SK-N-SH (cell line): ENCODE results near the gene NR1D2. TPM values are rescaled to one million over a fixed set of nuclear protein-coding genes. Genes with fewer than 3 reads are reported as not detected.

Experiments
- CTCF ChIA-PET: fragments of 300-600, 350-600 bp; formaldehyde crosslinking; extraction: SDS; loops from one replicate; lab custom pipeline; 2021; lab: Yijun Ruan, JAX
- POLR2A ChIA-PET: fragments of 350-600 bp; sonication (Branson Sonifier 250); formaldehyde crosslinking; extraction: SDS; loops from one replicate; lab custom pipeline; 2020; ENCODE audit warnings: antibody characterized with exemption, inconsistent platforms; lab: Yijun Ruan, JAX
- DNase-seq: peaks from one replicate; pipeline ENCODE4 v3.0.0; 2012
- H2AFZ ChIP-seq: fragments of 200-600 bp; sonication (generic); 2 replicates; pipeline ENCODE4 v1.8.1; 2016; ENCODE audit warnings: antibody characterized with exemption, mild to moderate bottlenecking, low read depth
- H3F3A ChIP-seq: fragments of 200-600 bp; sonication (generic); replicated peaks from 2 replicates; pipeline ENCODE3; 2016; ENCODE audit warnings: antibody characterized with exemption, mild to moderate bottlenecking; ENCODE audit not compliant: insufficient read depth
- H3K27ac ChIP-seq, 2 experiments: fragments of 200-500 bp in 1 of 2; fragments of 200-600 bp in 1 of 2; sonication (Bioruptor generic) in 1 of 2; sonication (generic), shearing (Covaris generic) in 1 of 2; 2 replicates each; pipeline versions ENCODE4 v1.5.1 to v1.6.1; 2014 to 2016; ENCODE audit warnings: low read depth in 2 of 2, inconsistent platforms in 1 of 2, low read length in 1 of 2, mild to moderate bottlenecking in 1 of 2, mixed read lengths in 1 of 2
- H3K27me3 ChIP-seq: fragments of 200-600 bp; sonication (generic), shearing (Covaris generic); 2 replicates; pipeline ENCODE4 v1.6.1; 2016; ENCODE audit warnings: mixed run types; ENCODE audit not compliant: insufficient read depth
- H3K36me3 ChIP-seq, 2 experiments: fragments of 200-500 bp in 1 of 2; fragments of 200-600 bp in 1 of 2; sonication (Bioruptor generic) in 1 of 2; sonication (generic) in 1 of 2; replicated peaks in 1 of 2; 2 replicates each; pipeline versions ENCODE3 to v1.5.1; 2014 to 2016; ENCODE audit warnings: low read length in 1 of 2, mild to moderate bottlenecking in 1 of 2; ENCODE audit not compliant: insufficient read depth in 2 of 2, control insufficient read depth in 1 of 2
- H3K4me1 ChIP-seq, 2 experiments: fragments of 200-500 bp in 1 of 2; fragments of 200-600 bp in 1 of 2; sonication (Bioruptor generic) in 1 of 2; sonication (generic), shearing (Covaris generic) in 1 of 2; 2 replicates each; pipeline versions ENCODE4 v1.5.1 to v1.6.1; 2014 to 2016; ENCODE audit warnings: low read depth in 1 of 2, low read length in 1 of 2, mixed run types in 1 of 2; ENCODE audit not compliant: insufficient read depth in 2 of 2, control insufficient read depth in 1 of 2
- H3K4me2 ChIP-seq: fragments of 200-600 bp; sonication (generic), shearing (Covaris generic); 2 replicates; pipeline ENCODE4 v1.6.1; 2017; ENCODE audit warnings: mixed run types
- H3K4me3 ChIP-seq, 2 experiments: fragments of 200-500 bp in 1 of 2; fragments of 200-600 bp in 1 of 2; sonication (Bioruptor generic) in 1 of 2; sonication (generic), shearing (Covaris generic) in 1 of 2; 2 replicates each; pipeline versions ENCODE4 v1.5.1 to v1.8.1; 2014 to 2016; ENCODE audit warnings: low read depth in 2 of 2, inconsistent platforms in 1 of 2, low read length in 1 of 2, mild to moderate bottlenecking in 1 of 2, mixed read lengths in 1 of 2, moderate library complexity in 1 of 2
- H3K79me2 ChIP-seq: fragments of 200-600 bp; sonication (generic); 2 replicates; pipeline ENCODE4 v1.8.1; 2017; ENCODE audit warnings: mild to moderate bottlenecking; ENCODE audit not compliant: insufficient read depth
- H3K9ac ChIP-seq: fragments of 200-600 bp; sonication (generic); 2 replicates; pipeline ENCODE4 v1.6.1; 2017; ENCODE audit warnings: mixed run types
- H3K9me2 ChIP-seq: fragments of 200-600 bp; sonication (generic); 2 replicates; pipeline ENCODE4 v1.6.1; 2017; ENCODE audit warnings: mixed run types
- H3K9me3 ChIP-seq: fragments of 200-600 bp; sonication (generic); 2 replicates; pipeline ENCODE4 v1.6.1; 2017; ENCODE audit warnings: mixed run types, mild to moderate bottlenecking, moderate library complexity
- H4K20me1 ChIP-seq: fragments of 200-600 bp; sonication (generic); 2 replicates; pipeline ENCODE4 v1.6.1; 2017; ENCODE audit warnings: mild to moderate bottlenecking, mixed run types; ENCODE audit not compliant: insufficient read depth
- CHD2 ChIP-seq: fragments of 150-350 bp; IDR thresholded peaks from 2 replicates; pipeline ENCODE4 v1.6.1; 2018; ENCODE audit warnings: low read length; ENCODE audit not compliant: partially characterized antibody
- ELF1 ChIP-seq: IDR thresholded peaks from 2 replicates; pipeline ENCODE4 v1.4.0; 2012
- EZH2phosphoT487 ChIP-seq: fragments of 200-600 bp; sonication (generic); IDR thresholded peaks from 2 replicates; pipeline ENCODE4 v1.6.1; 2017; ENCODE audit warnings: low read depth, mixed run types, mild to moderate bottlenecking, antibody characterized with exemption, moderate library complexity, borderline replicate concordance
- FOXJ3 ChIP-seq: sonication (generic); formaldehyde crosslinking; IDR thresholded peaks from 2 replicates; pipeline ENCODE4 v1.5.1; 2020; ENCODE audit warnings: mild to moderate bottlenecking, missing genetic modification reagents
- FOXM1 ChIP-seq: IDR thresholded peaks from 2 replicates; pipeline ENCODE4 v1.4.0; 2012; ENCODE audit warnings: low read depth, mild to moderate bottlenecking
- GABPA ChIP-seq: IDR thresholded peaks from 2 replicates; pipeline ENCODE4 v1.4.0; 2012; ENCODE audit warnings: low read depth, mild to moderate bottlenecking
- GATA2 ChIP-seq: sonication (generic); formaldehyde crosslinking; IDR thresholded peaks from 2 replicates; pipeline ENCODE4 v1.5.0; 2020; ENCODE audit warnings: mild to moderate bottlenecking, missing genetic modification reagents
- MEF2A ChIP-seq: IDR thresholded peaks from 2 replicates; pipeline ENCODE4 v1.4.0; 2012; ENCODE audit warnings: low read depth, borderline replicate concordance
- NRF1 ChIP-seq: IDR thresholded peaks from 2 replicates; pipeline ENCODE4 v1.6.1; 2012; ENCODE audit warnings: low read depth, mild to moderate bottlenecking, low read length
- PBX3 ChIP-seq: IDR thresholded peaks from 2 replicates; pipeline ENCODE4; 2012
- POLR2AphosphoS5 ChIP-seq: IDR thresholded peaks from 2 replicates; pipeline ENCODE4 v1.6.1; 2012; ENCODE audit warnings: low read depth, low read length
- RAD21 ChIP-seq: IDR thresholded peaks from 2 replicates; pipeline ENCODE4 v1.6.1; 2012; ENCODE audit warnings: mild to moderate bottlenecking, low read length
- RCOR1 ChIP-seq: fragments of 150-350 bp; IDR thresholded peaks from 2 replicates; pipeline ENCODE4 v1.6.1; 2017; ENCODE audit warnings: antibody characterized with exemption, low read length
- RFX5 ChIP-seq: IDR thresholded peaks from 2 replicates; pipeline ENCODE4 v1.6.1; 2012; ENCODE audit warnings: mild to moderate bottlenecking, improper control_type of control experiment, low read length
- RXRA ChIP-seq: IDR thresholded peaks from 2 replicates; pipeline ENCODE4 v1.4.0; 2012; ENCODE audit warnings: low read depth, mild to moderate bottlenecking, borderline replicate concordance
- TCF12 ChIP-seq: IDR thresholded peaks from 2 replicates; pipeline ENCODE4 v1.4.0; 2012
- USF2 ChIP-seq: fragments of 150-350 bp; IDR thresholded peaks from 2 replicates; pipeline ENCODE4 v1.6.1; 2017; ENCODE audit warnings: antibody characterized with exemption, low read length, low read depth, borderline replicate concordance
- WGBS: methylation state at CpG from one replicate; pipeline ENCODE4 v1.1.6; 2017; ENCODE audit warnings: low lambda C conversion rate; 5-methylcytosine and 5-hydroxymethylcytosine counted together
- polyA plus RNA-seq, 3 experiments: library from polyadenylated mRNA; depleted of rRNA; stranded (reverse); fragments of >200 nt; gene quantifications; 2 replicates each; pipeline ENCODE4 v1.2.3, GENCODE V29; 2012
- TF ChIP-seq, protein P1 (sequence below): fragments of 150-350 bp; IDR thresholded peaks from 2 replicates; pipeline ENCODE4 v1.6.1; 2016; ENCODE audit warnings: mild to moderate bottlenecking, low read depth, low read length
- TF ChIP-seq, protein P2 (sequence below): fragments of 200-600 bp; sonication (generic); IDR thresholded peaks from 2 replicates; pipeline ENCODE4 v1.6.1; 2017; ENCODE audit warnings: antibody characterized with exemption, mild to moderate bottlenecking, moderate library complexity
- TF ChIP-seq, protein P3 (sequence below): IDR thresholded peaks from 2 replicates; pipeline ENCODE4 v1.4.0; 2012; ENCODE audit warnings: low read depth, borderline replicate concordance

Gene NR1D2
- polyA plus RNA-seq, 1 of the 3 experiments (the other 2 are of a cell fraction): 12.0 TPM

DNA sequence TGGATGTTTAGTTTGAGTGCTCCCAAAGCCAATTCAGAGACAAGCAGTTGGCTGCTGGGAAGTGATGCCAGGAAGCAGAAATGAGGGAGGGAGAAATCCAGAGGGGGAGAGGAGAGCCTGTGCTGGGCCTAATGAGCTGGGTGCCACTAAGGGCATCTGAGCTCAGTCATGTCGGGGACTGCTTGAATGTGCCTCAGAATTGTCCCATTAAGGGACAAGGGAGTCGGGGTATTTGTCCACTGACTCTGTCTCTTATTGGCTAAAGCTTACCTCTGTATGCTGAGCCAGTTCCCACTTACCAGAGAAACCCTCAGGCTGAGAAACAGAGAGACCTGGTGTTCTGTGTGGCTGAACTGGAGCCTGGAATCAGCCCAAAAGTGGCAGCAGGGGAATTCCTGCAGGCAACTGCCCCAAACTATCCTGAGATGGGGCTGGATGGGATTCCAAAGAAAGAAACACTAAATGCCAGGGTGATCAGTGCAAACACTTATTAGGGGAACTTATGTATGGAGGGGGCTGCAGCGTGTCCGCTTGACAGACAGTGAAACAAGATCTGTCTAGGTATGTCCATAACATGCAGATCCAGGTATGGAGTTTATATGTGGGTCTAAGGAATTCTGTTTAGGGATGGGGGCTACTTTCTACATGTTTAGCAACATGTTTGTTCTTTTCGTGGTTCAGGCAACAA, 48.6 kb downstream of the NR1D2 start (continued):
- TF ChIP-seq RCOR1 (peak; percentile 16; the same call in 1 of the 2 replicates), GABPA (no peak), RXRA (no peak), FOXM1 (no peak), PBX3 (no peak), TCF12 (0 out of 2 replicates have a peak, but pooled peaks have one; percentile 9), NRF1 (no peak), FOXJ3 (CRISPR knock-in tag) (no peak; the same call in 1 of the 2 replicates), RFX5 (no peak)
- TF ChIP-seq, protein P1, sequence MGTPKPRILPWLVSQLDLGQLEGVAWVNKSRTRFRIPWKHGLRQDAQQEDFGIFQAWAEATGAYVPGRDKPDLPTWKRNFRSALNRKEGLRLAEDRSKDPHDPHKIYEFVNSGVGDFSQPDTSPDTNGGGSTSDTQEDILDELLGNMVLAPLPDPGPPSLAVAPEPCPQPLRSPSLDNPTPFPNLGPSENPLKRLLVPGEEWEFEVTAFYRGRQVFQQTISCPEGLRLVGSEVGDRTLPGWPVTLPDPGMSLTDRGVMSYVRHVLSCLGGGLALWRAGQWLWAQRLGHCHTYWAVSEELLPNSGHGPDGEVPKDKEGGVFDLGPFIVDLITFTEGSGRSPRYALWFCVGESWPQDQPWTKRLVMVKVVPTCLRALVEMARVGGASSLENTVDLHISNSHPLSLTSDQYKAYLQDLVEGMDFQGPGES: no peak

- no peak overlapping the region; a peak in 1 of 4 replicates for H3K4me3 ChIP-seq
- H3K9ac ChIP-seq: no peak overlapping the region
- DNase-seq: no peak
- ChIA-PET CTCF (interaction anchor here (0.9 to 2.9 kb wide), 5 partner anchors 67 to 690 kb away, joined by 3 to 9 read pairs (median 3); no protein-coding TSS in a partner anchor), POLR2A (interaction anchor here (6.4 kb wide), 1 partner anchor 77 kb away, joined by 49 read pairs; the partner anchor contains the start of genes NKIRAS1 and RPL15)
- H3K4me1 ChIP-seq: peaks cover 35 to 49% of the 10 kb centered on the region in 2 experiments
- H3K9me3 ChIP-seq: no peaks in the 10 kb centered on the region
- H3K4me2 ChIP-seq: no peak overlapping the region
- no peaks in the 10 kb centered on the region for H3K36me3 ChIP-seq
- peaks cover 9% of the 10 kb centered on the region for H3F3A ChIP-seq
- no peaks in the 10 kb centered on the region for H3K9me2 ChIP-seq
- H2AFZ ChIP-seq: no peak overlapping the region
- peak overlapping the region in 1 of 2 experiments; percentile 99; a peak in 2 of 4 replicates for H3K27ac ChIP-seq
- H3K27me3 ChIP-seq: no peaks in the 10 kb centered on the region
- 53% methylated on average over 4 of the region's 4 CpGs for WGBS
- no peaks in the 10 kb centered on the region for H4K20me1 ChIP-seq
- H3K79me2 ChIP-seq: no peaks in the 10 kb centered on the region
- TF ChIP-seq CHD2 (no peak), TCF12 (peak; percentile 37; the same call in 1 of the 2 replicates), RXRA (no peak), MEF2A (no peak), RCOR1 (no peak), POLR2AphosphoS5 (no peak), RAD21 (no peak), GATA2 (CRISPR knock-in tag) (no peak; the same call in 1 of the 2 replicates), EZH2phosphoT487 (no peak), FOXM1 (no peak), PBX3 (0 out of 2 replicates have a peak, but pooled peaks have one; percentile 7), ELF1 (no peak), USF2 (no peak)
- TF ChIP-seq, protein P1: no peak
- TF ChIP-seq, protein P2, sequence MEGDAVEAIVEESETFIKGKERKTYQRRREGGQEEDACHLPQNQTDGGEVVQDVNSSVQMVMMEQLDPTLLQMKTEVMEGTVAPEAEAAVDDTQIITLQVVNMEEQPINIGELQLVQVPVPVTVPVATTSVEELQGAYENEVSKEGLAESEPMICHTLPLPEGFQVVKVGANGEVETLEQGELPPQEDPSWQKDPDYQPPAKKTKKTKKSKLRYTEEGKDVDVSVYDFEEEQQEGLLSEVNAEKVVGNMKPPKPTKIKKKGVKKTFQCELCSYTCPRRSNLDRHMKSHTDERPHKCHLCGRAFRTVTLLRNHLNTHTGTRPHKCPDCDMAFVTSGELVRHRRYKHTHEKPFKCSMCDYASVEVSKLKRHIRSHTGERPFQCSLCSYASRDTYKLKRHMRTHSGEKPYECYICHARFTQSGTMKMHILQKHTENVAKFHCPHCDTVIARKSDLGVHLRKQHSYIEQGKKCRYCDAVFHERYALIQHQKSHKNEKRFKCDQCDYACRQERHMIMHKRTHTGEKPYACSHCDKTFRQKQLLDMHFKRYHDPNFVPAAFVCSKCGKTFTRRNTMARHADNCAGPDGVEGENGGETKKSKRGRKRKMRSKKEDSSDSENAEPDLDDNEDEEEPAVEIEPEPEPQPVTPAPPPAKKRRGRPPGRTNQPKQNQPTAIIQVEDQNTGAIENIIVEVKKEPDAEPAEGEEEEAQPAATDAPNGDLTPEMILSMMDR: no peak
- TF ChIP-seq, protein P3, sequence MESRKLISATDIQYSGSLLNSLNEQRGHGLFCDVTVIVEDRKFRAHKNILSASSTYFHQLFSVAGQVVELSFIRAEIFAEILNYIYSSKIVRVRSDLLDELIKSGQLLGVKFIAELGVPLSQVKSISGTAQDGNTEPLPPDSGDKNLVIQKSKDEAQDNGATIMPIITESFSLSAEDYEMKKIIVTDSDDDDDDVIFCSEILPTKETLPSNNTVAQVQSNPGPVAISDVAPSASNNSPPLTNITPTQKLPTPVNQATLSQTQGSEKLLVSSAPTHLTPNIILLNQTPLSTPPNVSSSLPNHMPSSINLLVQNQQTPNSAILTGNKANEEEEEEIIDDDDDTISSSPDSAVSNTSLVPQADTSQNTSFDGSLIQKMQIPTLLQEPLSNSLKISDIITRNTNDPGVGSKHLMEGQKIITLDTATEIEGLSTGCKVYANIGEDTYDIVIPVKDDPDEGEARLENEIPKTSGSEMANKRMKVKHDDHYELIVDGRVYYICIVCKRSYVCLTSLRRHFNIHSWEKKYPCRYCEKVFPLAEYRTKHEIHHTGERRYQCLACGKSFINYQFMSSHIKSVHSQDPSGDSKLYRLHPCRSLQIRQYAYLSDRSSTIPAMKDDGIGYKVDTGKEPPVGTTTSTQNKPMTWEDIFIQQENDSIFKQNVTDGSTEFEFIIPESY: no peak
These were observed 49.1 kb downstream of the NR1D2 start for GRCh38 chr3:23994244-23994569.
